ENCODE data around the gene ZMYND10. TPM values are rescaled to one million over a fixed set of nuclear protein-coding genes. Genes with fewer than 3 reads are reported as not detected.

Gene ZMYND10
- total RNA-seq, 2 experiments from 2014 or later, result 1.7 to 2.8 TPM

DNA sequence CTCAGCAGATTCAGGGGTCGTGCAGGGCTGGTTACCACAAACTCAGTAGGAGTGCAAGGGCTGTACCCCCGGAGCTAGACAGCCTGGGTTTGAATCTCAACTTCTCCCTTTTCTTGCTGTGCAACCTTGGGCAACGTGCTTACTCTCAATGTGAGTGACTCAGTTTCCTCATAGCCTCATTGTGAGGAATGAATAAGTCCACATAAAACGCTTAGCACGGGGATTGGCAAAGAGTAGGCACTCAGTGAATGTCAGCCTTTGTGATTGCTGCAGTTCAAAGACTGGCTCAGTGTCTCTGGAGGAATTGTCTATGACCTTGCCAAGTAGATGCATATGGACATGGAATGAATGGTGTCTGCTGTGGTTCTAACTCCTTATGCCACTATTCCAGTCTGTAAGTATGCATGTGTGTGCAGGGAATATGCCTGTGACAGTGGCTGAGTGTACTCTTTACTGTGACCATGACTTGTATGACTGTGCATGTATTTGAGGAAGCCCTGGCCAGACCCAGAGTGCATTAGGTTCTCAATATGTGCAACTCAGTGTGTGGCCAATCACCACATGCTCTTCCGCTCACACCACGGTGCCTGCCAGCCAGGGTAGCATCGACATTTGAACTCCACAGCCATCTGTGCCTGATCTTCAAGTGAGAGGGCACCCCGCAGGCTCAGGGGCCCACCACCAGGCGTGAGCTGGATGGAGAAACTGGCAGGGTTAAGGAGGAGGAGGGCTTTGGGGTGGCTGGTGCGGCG, 45.4 kb downstream of the ZMYND10 start:
- no peaks in the 10 kb centered on the region for H3K9me3 ChIP-seq (ENCODE audit: low read length)
- ChIA-PET POLR2A (interaction anchor here (0.7 to 2.4 kb wide), 7 partner anchors 14 to 1085 kb away, joined by 3 to 13 read pairs (median 4); partner anchors contain the start of genes MANF and TUSC2), CTCF (ENCODE audit: unreplicated experiment) (interaction anchor here (0.6 to 1.4 kb wide), 2 partner anchors 28 to 66 kb away, joined by 3 read pairs; partner anchors contain the start of gene TUSC2)
- H3K4me2 ChIP-seq (ENCODE audit: low read length), result peak overlapping the region; percentile 73
- no peaks in the 10 kb centered on the region for H4K20me1 ChIP-seq (ENCODE audit: insufficient read depth, low read length)
- H3K36me3 ChIP-seq (ENCODE audit: insufficient read depth, low read length), result no peaks in the 10 kb centered on the region
- TF ChIP-seq, protein P1, sequence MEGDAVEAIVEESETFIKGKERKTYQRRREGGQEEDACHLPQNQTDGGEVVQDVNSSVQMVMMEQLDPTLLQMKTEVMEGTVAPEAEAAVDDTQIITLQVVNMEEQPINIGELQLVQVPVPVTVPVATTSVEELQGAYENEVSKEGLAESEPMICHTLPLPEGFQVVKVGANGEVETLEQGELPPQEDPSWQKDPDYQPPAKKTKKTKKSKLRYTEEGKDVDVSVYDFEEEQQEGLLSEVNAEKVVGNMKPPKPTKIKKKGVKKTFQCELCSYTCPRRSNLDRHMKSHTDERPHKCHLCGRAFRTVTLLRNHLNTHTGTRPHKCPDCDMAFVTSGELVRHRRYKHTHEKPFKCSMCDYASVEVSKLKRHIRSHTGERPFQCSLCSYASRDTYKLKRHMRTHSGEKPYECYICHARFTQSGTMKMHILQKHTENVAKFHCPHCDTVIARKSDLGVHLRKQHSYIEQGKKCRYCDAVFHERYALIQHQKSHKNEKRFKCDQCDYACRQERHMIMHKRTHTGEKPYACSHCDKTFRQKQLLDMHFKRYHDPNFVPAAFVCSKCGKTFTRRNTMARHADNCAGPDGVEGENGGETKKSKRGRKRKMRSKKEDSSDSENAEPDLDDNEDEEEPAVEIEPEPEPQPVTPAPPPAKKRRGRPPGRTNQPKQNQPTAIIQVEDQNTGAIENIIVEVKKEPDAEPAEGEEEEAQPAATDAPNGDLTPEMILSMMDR (conservative IDR thresholded peaks at IDR 0.05; ENCODE audit: low read length), result no peak
- TF ChIP-seq EZH2phosphoT487 (IDR thresholded peaks at IDR 0.05; ENCODE audit: borderline replicate concordance, low read depth, low read length), result no peak
- intact Hi-C loops (cut with micrococcal nuclease; ENCODE audit: unreplicated experiment), result loop anchor here (1.0 to 5.0 kb wide), 3 partner anchors 24 to 53 kb away; no protein-coding TSS in a partner anchor
- H3K79me2 ChIP-seq (ENCODE audit: insufficient read depth, low read depth, low read length), result no peaks in the 10 kb centered on the region
- peak overlapping the region; percentile 78 for H3K4me3 ChIP-seq (ENCODE audit: low read depth, low read length, poor library complexity, severe bottlenecking)
- TSS peak; percentile 92 for BruUV-seq (replicated peaks)
- peak; percentile 26 for DNase-seq (ENCODE audit: low spot score)
- H3K9me2 ChIP-seq (ENCODE audit: insufficient read depth, low read length), result no peaks in the 10 kb centered on the region
- H3K4me1 ChIP-seq (ENCODE audit: insufficient read depth, low read length, poor library complexity, severe bottlenecking), result peaks cover 19% of the 10 kb centered on the region
- peak overlapping the region; percentile 29 for H3K27ac ChIP-seq (ENCODE audit: low read depth, low read length, poor library complexity, severe bottlenecking)
- peak overlapping the region; percentile 64; the same call in 1 of the 2 replicates for H2AFZ ChIP-seq (ENCODE audit: low read length)

DNA sequence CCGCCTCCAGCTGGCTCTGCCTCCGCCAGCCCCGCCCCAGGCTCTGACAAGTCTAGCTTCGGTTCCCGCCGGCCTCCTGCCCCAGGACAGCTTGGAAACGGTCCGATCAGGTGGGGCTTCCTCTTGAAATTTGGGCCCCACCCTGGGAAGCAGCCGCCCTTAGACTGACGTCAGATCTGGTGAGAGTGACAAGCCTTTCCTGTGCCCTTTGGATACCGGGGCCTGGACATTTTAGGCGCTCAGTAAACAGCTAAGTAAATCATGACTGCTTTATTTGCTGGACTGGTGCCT, 45.9 kb downstream of the ZMYND10 start:
- no peaks in the 10 kb centered on the region for H3K79me2 ChIP-seq (ENCODE audit: insufficient read depth, low read depth, low read length)
- ChIA-PET CTCF (ENCODE audit: unreplicated experiment) (interaction anchor here (0.9 to 1.5 kb wide), 3 partner anchors 29 to 80 kb away, joined by 3 to 5 read pairs (median 3); partner anchors contain the start of gene TUSC2), POLR2A (interaction anchor here (0.7 to 2.4 kb wide), 8 partner anchors 14 to 1086 kb away, joined by 3 to 13 read pairs (median 4); partner anchors contain the start of genes MANF and TUSC2)
- TF ChIP-seq, protein P1 (conservative IDR thresholded peaks at IDR 0.05; ENCODE audit: low read length), result no peak
- TF ChIP-seq EZH2phosphoT487 (IDR thresholded peaks at IDR 0.05; ENCODE audit: borderline replicate concordance, low read depth, low read length), result no peak
- H2AFZ ChIP-seq (ENCODE audit: low read length), result peak overlapping the region; percentile 64; the same call in 1 of the 2 replicates
- H3K27ac ChIP-seq (ENCODE audit: low read depth, low read length, poor library complexity, severe bottlenecking), result peak overlapping the region; percentile 29
- H3K4me1 ChIP-seq (ENCODE audit: insufficient read depth, low read length, poor library complexity, severe bottlenecking), result peaks cover 19% of the 10 kb centered on the region
- intact Hi-C loops (cut with micrococcal nuclease; ENCODE audit: unreplicated experiment), result loop anchor here (1.0 to 5.0 kb wide), 3 partner anchors 25 to 53 kb away; no protein-coding TSS in a partner anchor
- no peaks in the 10 kb centered on the region for H4K20me1 ChIP-seq (ENCODE audit: insufficient read depth, low read length)
- BruUV-seq (replicated peaks), result no TSS peak
- no peak for DNase-seq (ENCODE audit: low spot score)
- no peaks in the 10 kb centered on the region for H3K9me3 ChIP-seq (ENCODE audit: low read length)
- H3K9me2 ChIP-seq (ENCODE audit: insufficient read depth, low read length), result no peaks in the 10 kb centered on the region
- peak overlapping the region; percentile 78 for H3K4me3 ChIP-seq (ENCODE audit: low read depth, low read length, poor library complexity, severe bottlenecking)
- peak overlapping the region; percentile 73 for H3K4me2 ChIP-seq (ENCODE audit: low read length)
- H3K36me3 ChIP-seq (ENCODE audit: insufficient read depth, low read length), result no peaks in the 10 kb centered on the region

Measured in OCI-LY7 (cell line).